Endothelial cell (in vitro differentiated cells): ENCODE results near the gene CTNNA3. TPM values are rescaled to one million over a fixed set of nuclear protein-coding genes. Genes with fewer than 3 reads are reported as not detected.

ENCODE experiments used
- DNase-seq: peaks from one replicate; pipeline ENCODE4 v3.0.0; 2021; ENCODE audit warnings: low spot score
- H3K27ac Mint-ChIP-seq: one replicate; pipeline ENCODE4 v1.8.0; 2021; ENCODE audit warnings: mixed read lengths, inconsistent platforms; ENCODE audit not compliant: unreplicated experiment
- H3K27me3 Mint-ChIP-seq: one replicate; pipeline ENCODE4 v1.8.0; 2021; ENCODE audit warnings: mild to moderate bottlenecking, moderate library complexity, mixed read lengths, inconsistent platforms; ENCODE audit not compliant: unreplicated experiment
- H3K36me3 Mint-ChIP-seq: one replicate; pipeline ENCODE4 v1.8.0; 2021; ENCODE audit warnings: mild to moderate bottlenecking, low read depth, mixed read lengths, inconsistent platforms; ENCODE audit not compliant: unreplicated experiment
- H3K4me1 Mint-ChIP-seq: one replicate; pipeline ENCODE4 v1.8.0; 2021; ENCODE audit warnings: mild to moderate bottlenecking, mixed read lengths, inconsistent platforms; ENCODE audit not compliant: unreplicated experiment
- H3K4me3 Mint-ChIP-seq: one replicate; pipeline ENCODE4 v1.8.0; 2021; ENCODE audit warnings: mild to moderate bottlenecking, mixed read lengths, inconsistent platforms; ENCODE audit not compliant: unreplicated experiment
- H3K9me3 Mint-ChIP-seq: one replicate; pipeline ENCODE4 v1.8.0; 2021; ENCODE audit warnings: mixed read lengths, inconsistent platforms; ENCODE audit not compliant: unreplicated experiment
- total RNA-seq: library from RNA; stranded (reverse); fragmentation: NEBNext Ultra II Directional; extraction: Animal tissue kit (Norgen Biotek cat#: 25700); gene quantifications from one replicate; pipeline ENCODE4 v1.2.1, GENCODE V29; 2021; ENCODE audit not compliant: unreplicated experiment
- TF ChIP-seq, protein P1 (sequence below): fragments of 200-600 bp; sonication (generic); IDR thresholded peaks from one replicate; pipeline ENCODE4 v1.5.0; 2021; ENCODE audit warnings: antibody characterized with exemption; ENCODE audit not compliant: unreplicated experiment

The CTNNA3 gene
- total RNA-seq, 1 donor from 2014 or later, result 2.3 TPM

DNA sequence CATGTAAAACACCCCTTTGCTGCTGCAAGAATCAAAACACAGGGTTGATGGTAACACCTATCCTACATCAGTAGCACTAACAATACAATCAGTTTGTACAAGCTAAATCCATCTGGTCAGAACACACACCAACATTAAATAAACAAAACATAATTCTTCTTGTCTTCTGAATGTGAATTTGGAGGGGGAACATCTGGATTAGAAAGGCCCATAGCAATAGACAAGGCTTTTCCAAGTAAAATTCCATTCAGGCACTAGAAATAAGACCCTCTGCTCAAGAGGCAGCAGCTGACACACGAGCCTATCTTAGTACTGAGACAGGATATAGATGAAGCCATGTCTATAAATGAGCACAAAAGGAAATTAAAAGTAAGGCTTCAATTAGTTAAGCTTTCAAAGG, 1610.1 kb downstream of the CTNNA3 start:
- H3K27me3 Mint-ChIP-seq, result peaks cover 1% of the 10 kb centered on the region
- H3K4me1 Mint-ChIP-seq, result no peaks in the 10 kb centered on the region
- TF ChIP-seq, protein P1, sequence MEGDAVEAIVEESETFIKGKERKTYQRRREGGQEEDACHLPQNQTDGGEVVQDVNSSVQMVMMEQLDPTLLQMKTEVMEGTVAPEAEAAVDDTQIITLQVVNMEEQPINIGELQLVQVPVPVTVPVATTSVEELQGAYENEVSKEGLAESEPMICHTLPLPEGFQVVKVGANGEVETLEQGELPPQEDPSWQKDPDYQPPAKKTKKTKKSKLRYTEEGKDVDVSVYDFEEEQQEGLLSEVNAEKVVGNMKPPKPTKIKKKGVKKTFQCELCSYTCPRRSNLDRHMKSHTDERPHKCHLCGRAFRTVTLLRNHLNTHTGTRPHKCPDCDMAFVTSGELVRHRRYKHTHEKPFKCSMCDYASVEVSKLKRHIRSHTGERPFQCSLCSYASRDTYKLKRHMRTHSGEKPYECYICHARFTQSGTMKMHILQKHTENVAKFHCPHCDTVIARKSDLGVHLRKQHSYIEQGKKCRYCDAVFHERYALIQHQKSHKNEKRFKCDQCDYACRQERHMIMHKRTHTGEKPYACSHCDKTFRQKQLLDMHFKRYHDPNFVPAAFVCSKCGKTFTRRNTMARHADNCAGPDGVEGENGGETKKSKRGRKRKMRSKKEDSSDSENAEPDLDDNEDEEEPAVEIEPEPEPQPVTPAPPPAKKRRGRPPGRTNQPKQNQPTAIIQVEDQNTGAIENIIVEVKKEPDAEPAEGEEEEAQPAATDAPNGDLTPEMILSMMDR, result no peak
- no peak overlapping the region for H3K27ac Mint-ChIP-seq
- no peaks in the 10 kb centered on the region for H3K9me3 Mint-ChIP-seq
- no peak overlapping the region for H3K4me3 Mint-ChIP-seq
- no peak for DNase-seq
- H3K36me3 Mint-ChIP-seq, result no peaks in the 10 kb centered on the region

GRCh38 chr10:66071907-66072306, 1624.1 kb downstream of the CTNNA3 start:
- H3K27ac Mint-ChIP-seq, result no peak overlapping the region

DNA sequence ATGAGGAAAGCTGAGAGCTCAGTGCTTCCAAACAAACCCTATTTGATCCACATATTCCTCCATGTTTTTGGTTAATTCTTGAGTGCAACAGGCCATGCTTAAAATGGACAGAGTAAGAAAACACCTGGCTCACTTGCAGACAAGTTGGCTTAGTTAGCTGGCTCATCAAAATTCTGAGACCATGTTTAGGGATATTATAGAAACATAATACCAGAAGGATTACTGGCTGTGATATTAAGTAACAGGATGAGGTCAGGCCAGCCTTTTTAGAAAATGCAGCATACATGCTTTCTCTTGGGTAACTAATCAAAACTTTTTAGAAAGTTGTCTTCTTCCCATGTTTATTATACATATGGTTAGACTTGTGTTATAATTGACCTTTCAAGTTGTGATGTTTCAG, 1637.4 kb downstream of the CTNNA3 start:
- no peak overlapping the region for H3K4me3 Mint-ChIP-seq

More at GRCh38 chr10:66071907-66072306, 1624.1 kb downstream of the CTNNA3 start:
- H3K9me3 Mint-ChIP-seq, result no peaks in the 10 kb centered on the region
- no peak overlapping the region for H3K4me3 Mint-ChIP-seq
- TF ChIP-seq, protein P1, result no peak
- no peak for DNase-seq
- no peaks in the 10 kb centered on the region for H3K36me3 Mint-ChIP-seq
- H3K4me1 Mint-ChIP-seq, result no peaks in the 10 kb centered on the region
- no peaks in the 10 kb centered on the region for H3K27me3 Mint-ChIP-seq

GRCh38 chr10:66049335-66049734, 1646.7 kb downstream of the CTNNA3 start:
- H3K27ac Mint-ChIP-seq, result no peak overlapping the region
- H3K4me3 Mint-ChIP-seq, result no peak overlapping the region
- TF ChIP-seq, protein P1, result no peak
- H3K4me1 Mint-ChIP-seq, result no peaks in the 10 kb centered on the region
- DNase-seq, result no peak
- H3K27me3 Mint-ChIP-seq, result no peaks in the 10 kb centered on the region
- H3K36me3 Mint-ChIP-seq, result no peaks in the 10 kb centered on the region
- no peaks in the 10 kb centered on the region for H3K9me3 Mint-ChIP-seq

More for the DNA sequence above, 1637.4 kb downstream of the CTNNA3 start:
- no peaks in the 10 kb centered on the region for H3K27me3 Mint-ChIP-seq
- H3K27ac Mint-ChIP-seq, result no peak overlapping the region
- H3K9me3 Mint-ChIP-seq, result no peaks in the 10 kb centered on the region
- DNase-seq, result no peak
- TF ChIP-seq, protein P1, result no peak
- H3K36me3 Mint-ChIP-seq, result no peaks in the 10 kb centered on the region
- H3K4me1 Mint-ChIP-seq, result no peaks in the 10 kb centered on the region

DNA sequence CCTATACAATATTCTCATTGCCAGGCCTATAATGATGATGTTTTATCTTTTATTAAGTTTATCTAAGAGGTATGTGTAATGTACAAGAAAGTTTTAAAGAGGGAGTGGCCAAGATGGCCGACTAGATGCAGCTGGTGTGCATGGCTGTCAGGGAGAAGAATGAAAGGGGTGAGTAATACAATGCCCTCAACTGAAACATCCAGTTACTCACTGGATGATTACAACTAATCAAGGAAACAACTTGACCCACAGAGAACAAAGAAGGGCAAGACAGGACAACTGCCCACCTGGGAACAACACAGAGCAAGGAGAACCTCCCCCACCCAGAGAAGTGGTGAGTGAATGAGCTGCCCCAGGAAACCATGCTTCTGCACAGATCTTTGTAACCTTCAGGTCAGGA, 1650.1 kb downstream of the CTNNA3 start:
- H3K27me3 Mint-ChIP-seq, result no peaks in the 10 kb centered on the region
- H3K4me3 Mint-ChIP-seq, result no peak overlapping the region
- peaks cover 3% of the 10 kb centered on the region for H3K4me1 Mint-ChIP-seq
- TF ChIP-seq, protein P1, result no peak
- H3K27ac Mint-ChIP-seq, result no peak overlapping the region
- DNase-seq, result no peak
- no peaks in the 10 kb centered on the region for H3K9me3 Mint-ChIP-seq
- no peaks in the 10 kb centered on the region for H3K36me3 Mint-ChIP-seq
